OCI-LY7 (cell line): ENCODE measurements around the gene EIF4G3. TPM values are rescaled to one million over a fixed set of nuclear protein-coding genes. Genes with fewer than 3 reads are reported as not detected.

Experiments
- BruUV-seq: library from RNA; stranded (reverse); fragments of 400-500 nt; replicated peaks from 2 replicates; lab custom pipeline; 2021; lab: Mats Ljungman, UMichigan
- CTCF ChIA-PET: fragments of 300-600 bp; sonication (Branson Sonifier 250); formaldehyde crosslinking; loops from one replicate; lab custom pipeline; 2022; ENCODE audit warnings: antibody characterized with exemption; ENCODE audit not compliant: unreplicated experiment; lab: Charles Lee
- POLR2A ChIA-PET: fragments of 300-600 bp; sonication (Branson Sonifier 250); formaldehyde crosslinking; loops from one replicate; lab custom pipeline; 2022; ENCODE audit warnings: antibody characterized with exemption; lab: Charles Lee
- DNase-seq: peaks from one replicate; pipeline ENCODE4 v3.0.0-alpha.2; 2015; ENCODE audit warnings: low spot score
- H2AFZ ChIP-seq: fragments of 200-600 bp; sonication (generic), shearing (Covaris generic); 2 replicates; pipeline ENCODE4 v1.6.1; 2014; ENCODE audit warnings: mild to moderate bottlenecking, antibody characterized with exemption, low read length, moderate library complexity
- H3K27ac ChIP-seq: fragments of 200-600 bp; sonication (generic); 2 replicates; pipeline ENCODE4 v1.5.1; 2014; ENCODE audit warnings: mixed run types, low read depth, mild to moderate bottlenecking, moderate library complexity, low read length, inconsistent platforms; ENCODE audit not compliant: poor library complexity, severe bottlenecking
- H3K36me3 ChIP-seq: fragments of 200-600 bp; sonication (generic); 2 replicates; pipeline ENCODE4 v1.6.1; 2014; ENCODE audit warnings: mild to moderate bottlenecking, antibody characterized with exemption, low read length, moderate library complexity, mixed read lengths; ENCODE audit not compliant: insufficient read depth
- H3K4me1 ChIP-seq: fragments of 200-600 bp; sonication (generic); 2 replicates; pipeline ENCODE4 v1.5.1; 2014; ENCODE audit warnings: mild to moderate bottlenecking, low read length; ENCODE audit not compliant: insufficient read depth, poor library complexity, severe bottlenecking
- H3K4me2 ChIP-seq: fragments of 200-600 bp; sonication (generic); 2 replicates; pipeline ENCODE4 v1.6.1; 2014; ENCODE audit warnings: mild to moderate bottlenecking, low read length
- H3K4me3 ChIP-seq: fragments of 200-600 bp; sonication (generic); 2 replicates; pipeline ENCODE4 v1.5.1; 2014; ENCODE audit warnings: mild to moderate bottlenecking, low read depth, low read length; ENCODE audit not compliant: poor library complexity, severe bottlenecking
- H3K79me2 ChIP-seq: fragments of 200-600 bp; sonication (generic); 2 replicates; pipeline ENCODE4 v1.6.1; 2016; ENCODE audit warnings: low read depth, mild to moderate bottlenecking, low read length, moderate library complexity, mixed read lengths; ENCODE audit not compliant: insufficient read depth
- H3K9me2 ChIP-seq: fragments of 200-600 bp; sonication (generic); 2 replicates; pipeline ENCODE4 v1.6.1; 2016; ENCODE audit warnings: mild to moderate bottlenecking, low read length, mixed read lengths; ENCODE audit not compliant: insufficient read depth
- H3K9me3 ChIP-seq: fragments of 200-600 bp; sonication (generic); 2 replicates; pipeline ENCODE4 v1.6.1; 2014; ENCODE audit warnings: mild to moderate bottlenecking, mixed run types, low read length, mixed read lengths
- H4K20me1 ChIP-seq: fragments of 200-600 bp; sonication (generic); 2 replicates; pipeline ENCODE4 v1.6.1; 2014; ENCODE audit warnings: mild to moderate bottlenecking, antibody characterized with exemption, low read length, moderate library complexity, mixed read lengths; ENCODE audit not compliant: insufficient read depth
- CTCF ChIP-seq: fragments of 200-600 bp; sonication (generic); conservative IDR thresholded peaks from 2 replicates; pipeline ENCODE4 v1.5.1; 2014; ENCODE audit warnings: mild to moderate bottlenecking, antibody characterized with exemption, low read length, moderate library complexity, mixed read lengths
- EZH2phosphoT487 ChIP-seq: fragments of 200-600 bp; sonication (generic); IDR thresholded peaks from 2 replicates; pipeline ENCODE4 v1.6.1; 2018; ENCODE audit warnings: low read depth, borderline replicate concordance, mild to moderate bottlenecking, mixed run types, antibody characterized with exemption, low read length, moderate library complexity, mixed read lengths
- intact Hi-C: fragments of 100-400 bp; cut with micrococcal nuclease; formaldehyde crosslinking; loops from one replicate; pipeline ENCODE4 v1.10.0; 2022; ENCODE audit not compliant: unreplicated experiment
- total RNA-seq, 2 experiments: library from RNA; depleted of rRNA in 1 of 2; stranded (reverse); fragments of >200 nt in 1 of 2; shearing (Covaris generic) in 1 of 2; gene quantifications; 2 replicates each; pipeline ENCODE4 v1.2.3, GENCODE V29; 2014 to 2022

The EIF4G3 gene
- total RNA-seq, 2 experiments from 2014 or later: 28.5 to 62.1 TPM

GRCh38 chr1:20974951-20975350, 201.7 kb downstream of the EIF4G3 start:
- no peak overlapping the region for H3K27ac ChIP-seq
- H2AFZ ChIP-seq: no peak overlapping the region
- ChIA-PET CTCF (no interaction called here), POLR2A (interaction anchor here (0.7 to 1.0 kb wide), 3 partner anchors 13 to 65 kb away, joined by 3 to 4 read pairs (median 3); no protein-coding TSS in a partner anchor)
- no peaks in the 10 kb centered on the region for H4K20me1 ChIP-seq
- H3K9me3 ChIP-seq: no peaks in the 10 kb centered on the region
- H3K4me3 ChIP-seq: no peak overlapping the region
- intact Hi-C loops: no loop called here
- no TSS peak for BruUV-seq
- H3K79me2 ChIP-seq: no peaks in the 10 kb centered on the region
- no peaks in the 10 kb centered on the region for H3K4me1 ChIP-seq
- DNase-seq: no peak
- H3K9me2 ChIP-seq: no peaks in the 10 kb centered on the region
- TF ChIP-seq CTCF (no peak), EZH2phosphoT487 (no peak)
- peaks cover 19% of the 10 kb centered on the region; the same call in 1 of the 2 replicates for H3K36me3 ChIP-seq
- H3K4me2 ChIP-seq: no peak overlapping the region

GRCh38 chr1:20974069-20974468, 202.6 kb downstream of the EIF4G3 start:
- Histone ChIP-seq H3K9me2 (no peaks in the 10 kb centered on the region), H3K4me3 (no peak overlapping the region), H3K79me2 (no peaks in the 10 kb centered on the region), H3K27ac (no peak overlapping the region), H2AFZ (no peak overlapping the region), H3K4me1 (no peaks in the 10 kb centered on the region), H3K9me3 (no peaks in the 10 kb centered on the region), H3K36me3 (peaks cover 23% of the 10 kb centered on the region; the same call in 1 of the 2 replicates), H4K20me1 (no peaks in the 10 kb centered on the region), H3K4me2 (no peak overlapping the region)
- no TSS peak for BruUV-seq
- CTCF ChIA-PET: no interaction called here
- POLR2A ChIA-PET: no interaction called here
- no peak for DNase-seq
- intact Hi-C loops: no loop called here
- TF ChIP-seq CTCF (no peak), EZH2phosphoT487 (no peak)

GRCh38 chr1:20972855-20973254, 203.8 kb downstream of the EIF4G3 start:
- Histone ChIP-seq H3K4me1 (no peaks in the 10 kb centered on the region), H4K20me1 (no peaks in the 10 kb centered on the region), H3K27ac (no peak overlapping the region), H3K79me2 (no peaks in the 10 kb centered on the region), H2AFZ (no peak overlapping the region), H3K9me3 (no peaks in the 10 kb centered on the region), H3K36me3 (peaks cover 23% of the 10 kb centered on the region; the same call in 1 of the 2 replicates), H3K4me2 (no peak overlapping the region), H3K9me2 (no peaks in the 10 kb centered on the region), H3K4me3 (no peak overlapping the region)
- no peak for DNase-seq
- TF ChIP-seq CTCF (no peak), EZH2phosphoT487 (no peak)
- ChIA-PET CTCF (no interaction called here), POLR2A (interaction anchor here (0.7 to 1.2 kb wide), 2 partner anchors 10 to 169 kb away, joined by 3 read pairs; no protein-coding TSS in a partner anchor)
- no TSS peak for BruUV-seq
- intact Hi-C loops: no loop called here
